ENCODE results near the gene SALL3. TPM values are rescaled to one million over a fixed set of nuclear protein-coding genes. Genes with fewer than 3 reads are reported as not detected.

The SALL3 gene
- total RNA-seq, 2 experiments from 2014 or later = not detected

- Mint-ChIP-seq H3K9me3 (no peaks in the 10 kb centered on the region), H3K4me1 (no peaks in the 10 kb centered on the region), H3K27me3 (peaks cover 3% of the 10 kb centered on the region), H3K27ac (no peak overlapping the region), H3K4me3 (no peak overlapping the region), H3K36me3 (ENCODE audit: low read depth) (no peaks in the 10 kb centered on the region)
- ChIA-PET POLR2A (no interaction called here), CTCF (no interaction called here)
- DNase-seq = no peak
Measured at GRCh38 chr18:79010802-79011201, 31.2 kb downstream of the SALL3 start.

GRCh38 chr18:79011300-79011870, 31.8 kb downstream of the SALL3 start:
- no peak overlapping the region for H3K27ac Mint-ChIP-seq
- ChIA-PET POLR2A (no interaction called here), CTCF (no interaction called here)
- H3K4me3 Mint-ChIP-seq = no peak overlapping the region
- H3K27me3 Mint-ChIP-seq = peaks cover 3% of the 10 kb centered on the region
- no peak for DNase-seq
- no peaks in the 10 kb centered on the region for H3K9me3 Mint-ChIP-seq
- no peaks in the 10 kb centered on the region for H3K4me1 Mint-ChIP-seq
- H3K36me3 Mint-ChIP-seq (ENCODE audit: low read depth) = no peaks in the 10 kb centered on the region

- H3K36me3 Mint-ChIP-seq (ENCODE audit: low read depth) = no peaks in the 10 kb centered on the region
- no peak overlapping the region for H3K4me3 Mint-ChIP-seq
- ChIA-PET POLR2A (no interaction called here), CTCF (no interaction called here)
- H3K27me3 Mint-ChIP-seq = peaks cover 3% of the 10 kb centered on the region
- H3K27ac Mint-ChIP-seq = no peak overlapping the region
- H3K4me1 Mint-ChIP-seq = no peaks in the 10 kb centered on the region
- no peaks in the 10 kb centered on the region for H3K9me3 Mint-ChIP-seq
- no peak for DNase-seq
Measured at GRCh38 chr18:79013869-79014268, 34.3 kb downstream of the SALL3 start.

- POLR2A ChIA-PET = no interaction called here
- Mint-ChIP-seq H3K4me3 (no peak overlapping the region), H3K4me1 (no peaks in the 10 kb centered on the region), H3K27me3 (no peaks in the 10 kb centered on the region), H3K9me3 (no peaks in the 10 kb centered on the region), H3K27ac (no peak overlapping the region), H3K36me3 (ENCODE audit: low read depth) (no peaks in the 10 kb centered on the region)
- CTCF ChIA-PET = no interaction called here
- no peak for DNase-seq
Measured at GRCh38 chr18:79018911-79019310, 39.3 kb downstream of the SALL3 start.

- ChIA-PET POLR2A (no interaction called here), CTCF (no interaction called here)
- no peaks in the 10 kb centered on the region for H3K36me3 Mint-ChIP-seq (ENCODE audit: low read depth)
- H3K4me1 Mint-ChIP-seq = no peaks in the 10 kb centered on the region
- no peak overlapping the region for H3K27ac Mint-ChIP-seq
- H3K4me3 Mint-ChIP-seq = no peak overlapping the region
- DNase-seq = no peak
- no peaks in the 10 kb centered on the region for H3K9me3 Mint-ChIP-seq
- H3K27me3 Mint-ChIP-seq = no peaks in the 10 kb centered on the region
Measured at GRCh38 chr18:79019881-79020280, 40.3 kb downstream of the SALL3 start.

GRCh38 chr18:79022603-79023002, 43.0 kb downstream of the SALL3 start:
- no peaks in the 10 kb centered on the region for H3K4me1 Mint-ChIP-seq
- POLR2A ChIA-PET = no interaction called here
- no peak overlapping the region for H3K4me3 Mint-ChIP-seq
- H3K27ac Mint-ChIP-seq = no peak overlapping the region
- CTCF ChIA-PET = no interaction called here
- DNase-seq = no peak
- no peaks in the 10 kb centered on the region for H3K9me3 Mint-ChIP-seq
- no peaks in the 10 kb centered on the region for H3K27me3 Mint-ChIP-seq
- H3K36me3 Mint-ChIP-seq (ENCODE audit: low read depth) = no peaks in the 10 kb centered on the region

- no peak overlapping the region for H3K27ac Mint-ChIP-seq
- no peaks in the 10 kb centered on the region for H3K4me1 Mint-ChIP-seq
- H3K4me3 Mint-ChIP-seq = no peak overlapping the region
- CTCF ChIA-PET = no interaction called here
- POLR2A ChIA-PET = no interaction called here
- no peaks in the 10 kb centered on the region for H3K27me3 Mint-ChIP-seq
- DNase-seq = no peak
- no peaks in the 10 kb centered on the region for H3K36me3 Mint-ChIP-seq (ENCODE audit: low read depth)
- no peaks in the 10 kb centered on the region for H3K9me3 Mint-ChIP-seq
Measured at GRCh38 chr18:79026491-79026890, 46.9 kb downstream of the SALL3 start.

- POLR2A ChIA-PET = no interaction called here
- H3K9me3 Mint-ChIP-seq = peaks cover 3% of the 10 kb centered on the region
- H3K36me3 Mint-ChIP-seq (ENCODE audit: low read depth) = no peaks in the 10 kb centered on the region
- CTCF ChIA-PET = no interaction called here
- DNase-seq = no peak
- no peak overlapping the region for H3K27ac Mint-ChIP-seq
- no peaks in the 10 kb centered on the region for H3K27me3 Mint-ChIP-seq
- no peak overlapping the region for H3K4me3 Mint-ChIP-seq
- H3K4me1 Mint-ChIP-seq = no peaks in the 10 kb centered on the region
Measured at GRCh38 chr18:79030680-79031079, 51.1 kb downstream of the SALL3 start.

GRCh38 chr18:79042276-79042675, 62.7 kb downstream of the SALL3 start:
- Mint-ChIP-seq H3K9me3 (peaks cover 9% of the 10 kb centered on the region), H3K27me3 (no peaks in the 10 kb centered on the region), H3K27ac (no peak overlapping the region), H3K36me3 (ENCODE audit: low read depth) (no peaks in the 10 kb centered on the region), H3K4me1 (no peaks in the 10 kb centered on the region), H3K4me3 (no peak overlapping the region)
- CTCF ChIA-PET = no interaction called here
- POLR2A ChIA-PET = no interaction called here
- DNase-seq = no peak

GRCh38 chr18:79043288-79043687, 63.7 kb downstream of the SALL3 start:
- Mint-ChIP-seq H3K4me3 (no peak overlapping the region), H3K27me3 (no peaks in the 10 kb centered on the region), H3K27ac (no peak overlapping the region), H3K9me3 (peaks cover 9% of the 10 kb centered on the region), H3K4me1 (no peaks in the 10 kb centered on the region), H3K36me3 (ENCODE audit: low read depth) (no peaks in the 10 kb centered on the region)
- POLR2A ChIA-PET = no interaction called here
- DNase-seq = no peak
- CTCF ChIA-PET = no interaction called here

- Mint-ChIP-seq H3K9me3 (no peaks in the 10 kb centered on the region), H3K4me3 (no peak overlapping the region), H3K27ac (no peak overlapping the region), H3K36me3 (ENCODE audit: low read depth) (no peaks in the 10 kb centered on the region), H3K4me1 (no peaks in the 10 kb centered on the region), H3K27me3 (no peaks in the 10 kb centered on the region)
- CTCF ChIA-PET = no interaction called here
- POLR2A ChIA-PET = no interaction called here
- DNase-seq = no peak
Measured at GRCh38 chr18:79046522-79046921, 66.9 kb downstream of the SALL3 start.

GRCh38 chr18:79047556-79048244, 68.1 kb downstream of the SALL3 start:
- Mint-ChIP-seq H3K36me3 (ENCODE audit: low read depth) (no peaks in the 10 kb centered on the region), H3K27me3 (peaks cover 4% of the 10 kb centered on the region), H3K9me3 (no peaks in the 10 kb centered on the region), H3K4me1 (no peaks in the 10 kb centered on the region), H3K27ac (no peak overlapping the region), H3K4me3 (no peak overlapping the region)
- POLR2A ChIA-PET = no interaction called here
- CTCF ChIA-PET = no interaction called here
- no peak for DNase-seq

GRCh38 chr18:79048245-79048632, 68.6 kb downstream of the SALL3 start:
- DNase-seq = no peak
- H3K36me3 Mint-ChIP-seq (ENCODE audit: low read depth) = no peaks in the 10 kb centered on the region
- no peaks in the 10 kb centered on the region for H3K4me1 Mint-ChIP-seq
- H3K9me3 Mint-ChIP-seq = no peaks in the 10 kb centered on the region
- H3K27ac Mint-ChIP-seq = no peak overlapping the region
- no peak overlapping the region for H3K4me3 Mint-ChIP-seq
- H3K27me3 Mint-ChIP-seq = peaks cover 4% of the 10 kb centered on the region
- ChIA-PET POLR2A (no interaction called here), CTCF (no interaction called here)

GRCh38 chr18:79049506-79049905, 69.9 kb downstream of the SALL3 start:
- no peaks in the 10 kb centered on the region for H3K4me1 Mint-ChIP-seq
- ChIA-PET CTCF (no interaction called here), POLR2A (no interaction called here)
- DNase-seq = no peak
- no peak overlapping the region for H3K4me3 Mint-ChIP-seq
- no peaks in the 10 kb centered on the region for H3K9me3 Mint-ChIP-seq
- H3K36me3 Mint-ChIP-seq (ENCODE audit: low read depth) = no peaks in the 10 kb centered on the region
- peaks cover 6% of the 10 kb centered on the region for H3K27me3 Mint-ChIP-seq
- no peak overlapping the region for H3K27ac Mint-ChIP-seq
